ENCODE data around the gene CAPN15. TPM values are rescaled to one million over a fixed set of nuclear protein-coding genes. Genes with fewer than 3 reads are reported as not detected.
"Not testable (repeated sequence)": the region's sequence is repeated elsewhere in the genome, so short reads cannot be mapped to it uniquely, and the experiment has no call there.

CAPN15 gene
- polyA plus RNA-seq (2014; cell fraction: cytosol; rRNA removed) = 31.5 and 37.4 TPM in 2 replicates
- polyA plus RNA-seq (2014; cell fraction: nucleus; rRNA removed) = 93.2 and 148 TPM in 2 replicates

GRCh38 chr16:527015-527903 lies at the start of gene CAPN15:
TSS of gene CAPN15 (plus strand) at chr16:527712. CDS start at chr16:546839, 19,127 bp downstream.
- DNase-seq (ENCODE audit: low spot score) = peak; percentile 89

- not testable (repeated sequence) for DNase-seq (ENCODE audit: low spot score)
Observed at GRCh38 chr16:478287-478686, 49.2 kb upstream of the CAPN15 start.

GRCh38 chr16:482468-483185 lies 44.9 kb upstream of the CAPN15 start:
- DNase-seq (ENCODE audit: low spot score) = no peak

DNA sequence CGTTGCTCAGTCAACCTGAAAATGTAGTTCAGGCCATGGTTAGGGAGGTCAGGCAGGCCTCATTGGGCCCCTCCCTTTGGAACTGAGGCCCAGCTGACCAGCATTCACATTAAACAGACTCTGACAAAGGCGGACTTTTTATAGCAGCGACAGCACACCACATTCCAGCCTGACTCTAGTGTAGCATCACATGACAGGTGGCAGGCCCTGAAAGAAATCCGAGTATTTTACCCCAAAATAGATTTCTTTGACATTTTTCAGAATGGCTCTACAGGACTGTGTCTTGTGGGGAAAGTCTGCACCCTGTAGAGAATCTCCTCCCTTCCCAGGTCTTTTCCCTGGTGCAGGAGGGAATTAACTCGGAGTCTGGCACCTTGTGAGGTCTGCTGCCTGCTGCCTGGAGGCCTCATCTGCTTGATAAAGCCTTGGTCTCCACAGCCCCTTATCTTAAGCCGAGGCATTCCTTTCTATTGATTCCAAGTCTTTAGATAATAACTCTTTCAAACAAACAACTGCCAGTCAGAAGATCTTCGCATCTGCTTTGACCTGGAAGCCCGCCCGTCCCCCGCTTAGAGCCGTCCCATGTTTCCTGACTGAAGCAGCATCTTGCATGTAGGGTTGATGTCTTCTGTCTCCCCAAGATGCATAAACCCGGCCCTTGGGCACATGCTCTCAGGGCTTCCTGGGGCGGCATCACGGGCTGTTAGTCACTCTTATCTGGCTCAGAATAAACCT lies 44.0 kb upstream of the CAPN15 start:
- DNase-seq (ENCODE audit: low spot score) = no peak

DNA sequence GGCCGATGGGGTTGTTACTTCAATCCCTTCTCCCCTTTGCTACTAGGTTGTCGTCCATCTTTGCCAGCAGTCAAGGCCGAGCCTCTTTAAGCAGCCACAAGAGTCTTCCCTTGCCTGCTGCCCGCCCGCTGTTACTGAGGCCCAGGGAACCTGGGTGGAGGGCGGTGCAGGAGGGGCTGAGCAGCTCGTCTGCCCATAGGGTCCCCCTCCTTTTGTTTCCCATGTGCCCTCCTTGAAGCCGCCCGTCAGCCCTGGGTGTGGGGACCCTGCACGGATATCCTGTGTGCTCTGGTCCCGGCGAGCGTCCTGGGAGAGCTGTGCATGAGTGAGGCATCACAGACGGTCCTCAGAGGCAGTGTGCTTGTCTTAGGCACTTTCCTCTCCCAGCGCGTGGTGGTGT lies 37.9 kb upstream of the CAPN15 start:
- no peak for DNase-seq (ENCODE audit: low spot score)

DNA sequence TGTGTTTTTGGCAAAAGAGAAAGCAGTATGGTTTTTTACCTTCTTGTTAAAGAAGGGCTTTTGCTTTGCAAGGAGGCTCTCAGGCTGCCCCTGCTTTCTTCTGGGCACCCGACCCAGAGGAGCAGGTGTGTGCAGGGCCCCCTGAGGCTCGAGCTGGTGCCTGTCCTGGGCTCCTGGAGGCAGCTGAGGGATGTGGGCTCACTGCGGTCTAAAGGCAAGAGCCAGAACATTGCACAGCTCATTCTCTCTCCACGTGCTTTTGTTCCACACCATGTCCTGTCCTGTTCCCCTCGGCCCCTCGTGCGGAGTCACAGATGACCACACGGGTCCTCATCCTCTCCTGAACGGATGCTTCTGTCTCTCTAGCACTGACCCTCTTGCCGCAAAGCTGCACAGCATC lies 36.7 kb upstream of the CAPN15 start:
- no peak for DNase-seq (ENCODE audit: low spot score)

- DNase-seq (ENCODE audit: low spot score) = no peak
Observed at GRCh38 chr16:491220-491919, 36.1 kb upstream of the CAPN15 start.

DNA sequence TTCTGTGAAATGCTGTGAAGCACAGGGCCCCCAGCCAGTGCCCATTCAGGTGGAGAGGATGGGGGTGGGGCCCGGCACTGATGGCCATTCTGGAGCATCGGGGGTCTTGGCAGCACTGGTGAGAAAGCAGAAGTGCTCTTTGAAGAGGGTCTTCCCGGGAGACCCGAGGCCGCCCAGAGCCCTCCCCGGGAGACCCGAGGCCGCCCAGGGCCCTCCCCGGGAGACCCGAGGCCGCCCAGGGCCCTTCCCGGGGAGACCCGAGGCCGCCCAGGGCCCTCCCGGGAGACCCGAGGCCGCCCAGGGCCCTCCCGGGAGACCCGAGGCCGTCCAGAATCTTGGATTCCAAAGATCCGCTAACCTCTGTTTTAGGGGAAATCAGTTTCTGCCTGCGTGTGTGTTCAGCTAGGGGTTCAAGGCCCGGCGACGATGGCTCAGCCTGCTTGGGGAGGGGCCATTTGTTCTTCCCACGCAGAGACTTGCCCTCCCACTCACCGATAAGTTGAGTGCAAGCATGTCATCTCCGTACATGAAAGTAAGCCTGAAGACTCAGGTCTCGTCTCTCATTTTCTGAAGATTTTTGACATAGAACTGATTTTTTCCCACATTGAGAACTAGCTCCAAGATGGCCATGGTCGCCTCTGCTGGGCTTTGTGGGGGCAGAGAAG lies 35.2 kb upstream of the CAPN15 start:
- no peak for DNase-seq (ENCODE audit: low spot score)

DNA sequence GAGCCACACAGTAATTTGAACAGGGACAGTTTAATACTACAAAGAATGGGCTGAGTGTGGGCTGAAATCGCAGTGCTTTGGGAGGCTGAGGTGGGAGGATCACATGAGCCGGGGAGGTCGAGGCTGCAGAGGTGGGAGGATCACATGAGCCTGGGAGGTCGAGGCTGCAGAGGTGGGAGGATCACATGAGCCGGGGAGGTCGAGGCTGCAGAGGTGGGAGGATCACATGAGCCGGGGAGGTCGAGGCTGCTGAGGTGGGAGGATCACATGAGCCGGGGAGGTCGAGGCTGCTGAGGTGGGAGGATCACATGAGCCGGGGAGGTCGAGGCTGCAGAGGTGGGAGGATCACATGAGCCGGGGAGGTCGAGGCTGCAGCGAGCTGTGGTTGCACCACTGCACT lies 32.8 kb upstream of the CAPN15 start:
- DNase-seq (ENCODE audit: low spot score) = not testable (repeated sequence)

DNA sequence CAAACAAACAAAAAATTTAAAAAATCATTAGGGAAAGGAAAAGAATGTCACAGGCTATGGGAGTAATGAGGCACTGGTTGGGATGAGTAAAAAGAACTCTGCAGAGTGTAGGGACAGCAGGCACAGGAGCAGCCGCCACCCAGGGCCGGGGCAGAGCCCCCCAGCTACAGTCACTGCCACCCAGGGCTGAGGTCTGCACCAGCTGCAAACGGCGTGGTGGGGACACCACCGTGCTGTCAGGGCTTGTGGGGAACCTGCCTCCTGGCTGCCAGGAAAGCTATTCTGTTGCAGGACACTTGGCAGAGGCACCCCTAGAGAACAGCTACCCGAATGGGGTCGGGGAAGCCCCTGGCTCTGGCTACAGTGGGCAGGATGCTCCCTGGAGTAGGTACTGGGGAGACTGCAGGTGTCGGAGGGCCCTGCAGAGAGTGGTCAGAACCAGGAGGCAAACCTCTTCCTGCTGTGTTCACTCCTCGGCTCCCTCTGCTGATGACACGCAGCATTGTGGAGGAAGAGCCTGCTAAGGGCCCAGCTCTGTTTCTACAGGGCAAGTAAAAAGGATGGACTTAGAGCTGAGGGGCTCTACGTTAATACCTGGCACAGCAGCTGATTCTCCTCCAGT lies 32.3 kb upstream of the CAPN15 start:
- DNase-seq (ENCODE audit: low spot score) = peak; percentile 56

DNA sequence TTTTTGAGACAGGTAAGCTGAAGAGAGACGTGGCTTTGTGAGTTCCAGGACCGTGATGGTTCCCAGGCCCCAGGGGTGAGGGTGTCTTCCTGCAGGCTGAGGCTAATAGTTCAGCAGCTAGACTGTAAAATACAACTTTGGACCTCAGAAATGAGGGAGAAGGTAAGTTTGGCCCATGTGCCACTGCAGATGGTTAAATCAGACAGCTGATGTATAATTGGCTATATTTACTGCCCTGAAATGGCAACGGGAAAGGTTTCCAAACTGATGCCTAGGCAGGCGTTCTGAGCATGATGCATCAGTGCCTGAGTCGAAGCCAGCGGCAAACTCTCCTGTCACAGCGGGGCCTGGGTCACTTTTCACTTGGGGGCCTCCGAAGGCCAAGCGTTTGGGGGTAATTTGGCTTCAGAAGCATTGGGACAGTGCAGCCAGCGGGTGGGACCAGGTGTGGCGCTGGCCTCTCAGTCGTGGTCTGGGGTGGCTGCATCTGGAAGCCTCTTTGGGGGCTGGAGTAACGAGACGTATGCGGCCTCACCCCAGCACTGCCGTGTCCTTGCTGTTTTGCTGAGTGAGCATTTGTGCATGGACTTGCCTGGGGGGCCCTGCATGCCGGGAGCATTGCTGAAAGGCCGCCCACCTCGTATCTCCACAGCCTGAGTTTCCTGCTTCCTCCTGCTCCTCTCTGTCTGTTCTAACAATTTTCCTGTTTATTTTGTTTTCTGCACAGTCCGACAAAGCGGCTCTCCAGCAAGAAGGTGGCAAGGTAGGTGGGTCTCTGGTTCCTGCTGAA lies 31.2 kb upstream of the CAPN15 start:
- DNase-seq (ENCODE audit: low spot score) = no peak

- DNase-seq (ENCODE audit: low spot score) = no peak
Observed at GRCh38 chr16:497258-497657, 30.3 kb upstream of the CAPN15 start.

GRCh38 chr16:499924-500323 lies 27.6 kb upstream of the CAPN15 start:
- no peak for DNase-seq (ENCODE audit: low spot score)

DNA sequence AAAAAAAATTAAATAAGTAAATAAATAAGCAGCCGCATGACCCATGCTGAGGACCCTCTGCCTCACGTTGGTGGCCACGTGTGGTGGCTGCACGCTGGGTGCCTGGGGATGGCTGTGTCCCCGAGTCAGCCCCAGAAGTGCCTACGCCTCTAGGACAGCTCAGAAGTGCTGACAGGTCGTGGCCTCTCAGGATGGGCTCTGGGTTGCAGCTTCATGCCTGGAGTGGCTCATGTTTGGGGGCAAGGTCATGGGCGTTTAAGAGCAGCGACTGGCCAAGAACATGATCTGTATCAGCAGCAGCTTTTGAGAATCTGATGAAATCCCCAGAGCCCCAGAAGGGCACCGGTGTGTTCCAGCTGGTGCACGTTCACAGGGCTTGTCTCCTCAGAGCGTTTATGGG lies 26.8 kb upstream of the CAPN15 start:
- peak; percentile 69 for DNase-seq (ENCODE audit: low spot score)

- no peak for DNase-seq (ENCODE audit: low spot score)
Observed at GRCh38 chr16:502179-502943, 25.2 kb upstream of the CAPN15 start.

DNA sequence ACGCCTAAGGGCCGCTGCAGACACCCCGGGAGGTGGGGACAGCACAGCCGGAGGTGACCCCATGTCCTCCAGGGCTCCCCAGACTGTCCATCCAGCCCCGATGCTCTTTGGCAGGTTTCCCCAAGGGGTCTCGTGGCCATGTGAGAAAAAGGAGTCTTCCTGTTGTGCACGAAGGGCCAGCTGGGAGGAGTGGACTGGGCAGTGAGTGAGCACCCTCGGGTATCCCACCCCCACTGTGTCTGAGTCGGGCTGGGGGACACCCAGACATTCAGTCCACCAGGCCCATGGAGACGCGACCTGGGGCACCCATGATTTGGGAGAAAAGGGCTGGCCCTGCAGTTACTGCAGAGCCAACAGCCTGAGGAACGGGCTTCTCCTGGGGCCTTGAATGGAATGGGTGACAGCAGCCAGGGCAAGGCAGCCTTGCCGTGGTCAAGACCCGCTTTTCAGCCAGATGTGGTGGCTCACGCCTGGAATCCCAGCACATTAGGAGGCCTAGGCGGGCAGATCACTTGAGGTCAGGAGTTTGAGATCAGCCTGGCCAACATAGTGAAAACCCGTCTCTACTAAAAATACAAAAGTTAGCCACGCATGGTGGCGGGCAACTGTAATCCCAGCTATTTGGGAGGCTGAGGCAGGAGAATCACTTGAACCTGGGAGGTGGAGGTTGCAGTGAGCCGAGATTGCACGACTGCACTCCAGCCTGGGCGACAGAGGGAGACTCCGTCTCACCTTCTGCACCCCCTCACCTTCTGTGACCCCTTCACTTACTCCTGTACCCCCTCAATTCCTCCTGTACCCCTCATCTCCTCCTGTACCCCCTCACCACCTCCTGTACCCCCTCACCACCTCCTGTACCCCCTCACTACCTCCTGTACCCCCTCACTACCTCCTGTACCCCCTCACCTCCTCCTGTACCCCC lies 24.1 kb upstream of the CAPN15 start:
- no peak for DNase-seq (ENCODE audit: low spot score)

DNA sequence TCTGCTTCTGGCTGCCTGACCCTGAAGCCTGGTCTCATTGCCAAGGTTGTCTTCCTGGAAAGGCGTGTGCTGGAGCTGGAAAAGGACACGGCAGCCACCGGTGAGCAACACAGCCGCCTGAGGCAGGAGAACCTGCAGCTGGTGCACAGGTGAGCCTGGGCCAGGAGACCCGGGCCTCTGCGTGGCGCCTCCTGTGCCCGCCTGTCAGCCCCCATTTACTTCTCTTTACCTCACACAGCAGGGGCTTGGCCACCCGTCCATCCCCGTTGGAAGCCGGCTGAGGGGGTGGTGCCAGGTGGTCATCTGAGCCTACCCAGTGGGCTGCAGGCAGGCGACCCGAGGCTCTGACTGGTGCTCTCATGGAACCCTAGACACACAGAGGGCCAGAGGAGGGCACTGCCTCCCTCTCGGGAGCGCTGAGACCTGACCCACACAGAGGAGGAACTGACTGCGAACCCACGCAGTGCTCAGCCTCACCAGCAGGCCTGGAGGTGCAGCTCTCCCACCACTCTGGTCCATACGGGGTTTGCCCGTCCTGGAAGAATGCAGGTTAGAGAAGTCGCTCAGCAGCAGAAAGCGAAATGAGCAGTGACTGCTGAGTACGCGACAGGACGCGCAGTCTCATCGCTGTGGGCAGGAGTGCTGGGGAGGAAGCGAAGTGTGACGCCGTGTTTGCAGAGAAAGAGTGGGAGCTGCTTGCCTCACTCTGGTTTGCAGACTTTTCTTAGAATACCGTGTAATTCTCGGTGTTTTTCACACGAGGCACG lies 21.9 kb upstream of the CAPN15 start:
- DNase-seq (ENCODE audit: low spot score) = no peak
